CD4-positive, alpha-beta T cell treated with Interleukin-12 subunit alpha and Interleukin-12 subunit beta, for 1 hour (primary cell): ENCODE measurements around the gene CNFN.

Experiments used
- DNase-seq: peaks from one replicate; pipeline ENCODE4 v3.0.0-alpha.2; 2020

Gene CNFN, protein sequence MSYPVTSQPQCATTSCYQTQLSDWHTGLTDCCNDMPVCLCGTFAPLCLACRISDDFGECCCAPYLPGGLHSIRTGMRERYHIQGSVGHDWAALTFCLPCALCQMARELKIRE

DNA sequence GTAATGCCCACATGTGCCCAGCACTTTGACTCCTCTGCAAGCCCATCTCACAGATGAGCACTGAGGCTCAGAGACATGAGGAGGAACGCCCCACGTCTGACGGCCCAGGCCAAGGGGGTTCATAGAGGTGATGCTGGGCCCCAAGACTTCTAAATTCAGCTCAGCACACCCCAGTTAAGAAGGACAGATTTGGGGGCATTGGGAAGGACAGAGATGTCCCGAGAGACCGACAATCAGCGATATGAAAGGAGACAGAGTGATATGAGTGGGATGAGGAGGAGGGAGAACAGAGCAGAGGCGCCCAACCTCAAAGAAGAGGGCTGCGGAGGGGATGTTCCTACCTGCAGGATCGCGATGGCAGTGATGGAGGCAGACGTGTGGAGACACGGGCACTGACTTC, at the start of gene CNFN:
CNFN (minus strand) TSS at position 399 of the 400 bp plus-strand sequence. CDS start 1,260 bp downstream, outside the sequence.
- DNase-seq, result no peak

DNA sequence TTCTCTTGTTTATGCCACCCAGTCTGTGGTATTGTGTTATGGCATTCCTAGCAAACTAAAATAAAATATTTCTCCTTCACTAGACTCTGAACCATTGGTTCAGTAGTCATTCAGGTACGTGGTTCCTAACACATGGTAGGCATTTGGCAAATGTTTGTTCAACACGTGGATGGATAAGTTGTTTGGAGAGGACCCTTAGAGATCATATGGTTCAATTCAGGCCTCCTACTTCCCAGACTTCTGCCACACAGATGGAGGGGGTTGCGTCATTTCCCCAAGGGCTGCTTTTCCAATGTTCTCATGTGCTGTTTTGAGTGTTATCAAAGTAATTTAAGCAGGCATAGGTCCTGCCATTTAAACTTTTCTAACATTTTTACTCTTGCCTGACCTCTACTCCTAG, 45.9 kb upstream of the CNFN start:
- no peak for DNase-seq

DNA sequence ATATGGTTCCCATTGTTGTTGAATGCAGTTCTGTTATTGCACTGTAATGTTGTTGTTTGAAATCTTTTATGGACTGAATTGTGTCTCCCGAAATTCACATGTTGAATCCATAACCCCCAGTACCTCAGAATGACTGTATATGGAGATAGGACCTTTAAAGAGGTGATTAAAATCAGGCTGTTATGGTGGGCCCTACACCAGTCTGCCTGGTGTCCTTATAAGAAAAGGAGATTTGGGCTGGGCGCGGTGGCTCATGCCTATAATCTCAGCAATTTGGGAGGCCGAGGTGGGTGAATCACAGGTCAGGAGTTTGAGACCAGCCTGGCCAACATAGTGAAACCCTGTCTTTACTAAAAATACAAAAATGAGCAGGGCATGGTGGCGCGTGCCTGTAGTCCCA, 45.2 kb upstream of the CNFN start:
- no peak for DNase-seq

DNA sequence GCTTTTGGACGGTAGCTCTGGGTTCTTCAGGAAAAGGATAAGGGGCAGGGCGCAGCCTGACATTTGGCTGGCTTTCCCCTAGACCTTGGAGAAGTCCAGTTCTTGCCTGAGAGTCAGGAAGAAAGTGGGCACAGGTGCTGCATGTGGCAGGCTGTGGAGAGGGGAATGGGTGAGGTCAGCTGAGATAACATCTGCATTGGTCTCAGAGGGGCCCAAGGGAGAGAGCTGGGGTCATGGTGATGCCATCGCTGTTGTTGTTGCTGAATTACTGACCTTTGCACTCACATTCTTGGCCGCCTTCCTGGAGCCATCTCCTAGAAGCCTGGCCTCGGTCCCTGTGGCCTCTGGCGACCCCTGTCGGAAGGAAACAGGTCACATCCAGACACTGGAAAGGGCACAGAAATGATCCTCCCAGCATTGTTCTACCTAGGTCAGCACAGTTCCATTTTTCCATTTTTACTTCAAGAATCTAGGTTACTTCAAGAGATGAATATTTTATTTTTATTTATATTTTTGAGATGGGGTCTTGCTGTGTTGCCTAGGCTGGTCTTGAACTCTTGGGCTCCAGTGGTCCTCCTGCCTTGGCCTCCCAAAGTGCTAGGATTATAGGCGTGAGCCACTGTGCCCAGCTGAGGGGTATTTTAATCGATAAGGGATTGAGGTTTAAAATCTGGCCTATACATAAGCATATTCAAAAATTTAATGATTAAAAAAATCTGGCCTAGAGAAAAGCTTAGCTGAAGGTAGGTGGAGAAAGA, 43.6 kb upstream of the CNFN start:
- peak; percentile 71 for DNase-seq

DNA sequence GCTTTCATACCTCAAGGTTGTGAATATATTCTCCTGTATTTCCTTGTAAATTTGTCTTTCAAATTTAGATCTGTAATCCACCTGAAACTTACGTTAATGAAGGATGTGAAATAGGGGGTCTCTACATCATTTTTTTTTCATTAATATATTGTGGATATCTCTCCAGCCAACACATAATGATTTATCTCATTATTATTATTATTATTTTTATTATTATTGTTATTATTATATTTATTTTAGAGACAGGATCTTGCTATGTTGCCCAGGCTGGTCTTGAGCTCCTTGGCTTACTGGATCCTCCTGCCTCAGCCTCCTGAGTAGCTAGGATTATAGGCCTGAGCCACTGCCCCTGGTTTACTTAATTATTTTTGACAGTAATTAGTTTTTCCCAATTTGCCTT, 41.4 kb upstream of the CNFN start:
- DNase-seq, result no peak

DNA sequence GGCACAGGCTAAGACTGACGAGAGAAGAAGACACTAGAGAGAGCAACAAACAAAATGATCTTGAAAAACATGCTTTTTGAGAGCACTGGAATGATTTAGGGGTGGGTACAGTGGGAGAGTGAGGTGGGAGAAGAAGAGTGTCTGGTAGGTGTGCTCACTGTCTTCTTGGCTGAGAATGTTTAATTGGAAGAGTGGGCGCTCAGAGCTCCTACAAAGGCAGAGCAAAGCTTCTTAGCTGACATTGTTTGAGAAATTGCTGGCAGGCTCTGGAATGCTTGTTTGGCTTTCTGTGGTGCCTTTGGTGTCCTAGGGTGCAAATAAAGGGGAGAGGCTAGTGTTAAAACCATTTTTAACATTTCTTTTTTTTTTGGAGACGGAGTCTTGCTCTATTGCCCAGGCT, 38.6 kb upstream of the CNFN start:
- no peak for DNase-seq

DNA sequence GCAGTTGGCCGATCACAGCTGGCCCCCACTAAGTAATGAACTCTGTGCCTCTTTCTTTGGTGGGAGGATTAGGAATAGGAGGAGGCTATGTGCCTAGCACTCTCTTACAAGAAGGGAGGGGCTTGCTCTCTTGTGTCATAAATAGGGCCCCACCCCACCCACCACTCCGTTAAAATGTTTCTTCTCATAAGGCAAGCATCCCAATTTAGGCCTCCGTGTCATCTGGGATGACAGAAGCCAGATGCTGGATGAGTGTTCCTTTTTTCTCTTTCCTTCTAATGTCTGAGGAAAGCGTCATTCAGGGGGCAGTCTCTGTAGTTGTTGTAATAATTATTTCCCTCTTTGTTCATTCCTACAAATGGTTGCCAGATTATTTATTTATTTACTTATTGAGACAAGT, 37.2 kb upstream of the CNFN start, which contains the start of gene LIPE:
LIPE (minus strand) TSS at position 76 of the 400 bp plus-strand sequence. CDS start 239 bp downstream, outside the sequence.
- DNase-seq, result no peak

DNA sequence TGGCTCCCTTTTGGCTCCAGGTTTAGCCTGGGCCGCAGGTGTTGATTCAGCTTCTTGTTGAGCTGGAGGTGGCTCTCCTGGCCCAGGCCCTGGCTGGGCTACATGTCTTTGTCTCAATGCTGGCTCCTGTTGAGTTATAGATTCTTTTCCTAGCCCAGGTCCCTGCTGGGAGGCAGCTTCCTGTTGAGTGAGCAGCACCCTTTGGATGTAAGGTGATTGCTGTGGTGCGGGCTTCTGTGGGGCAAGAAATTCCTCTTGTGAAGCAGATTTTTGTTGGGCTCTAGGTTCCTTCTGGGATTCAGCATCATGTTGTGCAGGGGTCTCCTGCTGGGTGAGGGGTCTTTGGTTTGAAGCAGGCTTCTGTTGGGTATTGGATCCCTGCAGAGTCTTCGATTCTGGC, 36.5 kb upstream of the CNFN start:
- DNase-seq, result no peak

DNA sequence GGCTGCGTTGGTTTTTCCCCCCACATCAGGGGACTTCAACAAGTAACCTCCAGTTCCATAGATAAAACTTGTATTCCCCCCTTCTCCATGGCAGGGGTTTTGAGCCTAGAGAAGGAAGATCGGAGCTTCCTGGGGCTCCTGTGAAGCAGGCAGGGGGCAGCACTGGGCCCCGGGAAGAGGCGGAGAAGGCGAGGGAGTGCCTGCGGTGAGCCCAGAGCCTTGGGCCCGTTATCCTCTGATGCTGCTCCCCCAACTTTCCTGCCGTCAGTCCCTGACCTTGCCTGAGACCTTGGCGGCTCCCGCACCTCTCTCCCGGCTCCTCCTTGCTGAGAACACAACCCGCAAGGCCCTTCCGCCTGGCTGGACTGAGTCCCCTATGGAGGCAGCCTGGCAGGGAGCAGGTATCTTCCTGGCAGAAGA, 34.6 kb upstream of the CNFN start:
- DNase-seq, result no peak

DNA sequence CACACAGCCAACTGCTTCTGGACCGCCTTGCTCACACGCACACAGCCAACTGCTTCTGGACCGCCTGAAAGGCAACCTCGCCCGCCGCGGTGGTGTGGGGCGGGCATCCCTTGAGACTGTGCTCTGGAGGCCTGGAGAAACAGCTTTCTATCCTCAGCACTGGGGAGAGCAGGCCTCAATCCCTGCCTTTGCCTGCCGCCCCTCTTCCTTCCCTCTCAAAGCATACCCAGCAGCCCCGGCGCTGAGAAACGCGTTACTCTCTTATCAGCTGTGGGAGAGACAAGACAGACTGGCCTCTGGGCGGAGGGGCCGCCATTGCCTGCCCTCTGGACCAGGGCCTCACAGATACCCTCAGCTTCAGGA, 34.2 kb upstream of the CNFN start:
- DNase-seq, result no peak

DNA sequence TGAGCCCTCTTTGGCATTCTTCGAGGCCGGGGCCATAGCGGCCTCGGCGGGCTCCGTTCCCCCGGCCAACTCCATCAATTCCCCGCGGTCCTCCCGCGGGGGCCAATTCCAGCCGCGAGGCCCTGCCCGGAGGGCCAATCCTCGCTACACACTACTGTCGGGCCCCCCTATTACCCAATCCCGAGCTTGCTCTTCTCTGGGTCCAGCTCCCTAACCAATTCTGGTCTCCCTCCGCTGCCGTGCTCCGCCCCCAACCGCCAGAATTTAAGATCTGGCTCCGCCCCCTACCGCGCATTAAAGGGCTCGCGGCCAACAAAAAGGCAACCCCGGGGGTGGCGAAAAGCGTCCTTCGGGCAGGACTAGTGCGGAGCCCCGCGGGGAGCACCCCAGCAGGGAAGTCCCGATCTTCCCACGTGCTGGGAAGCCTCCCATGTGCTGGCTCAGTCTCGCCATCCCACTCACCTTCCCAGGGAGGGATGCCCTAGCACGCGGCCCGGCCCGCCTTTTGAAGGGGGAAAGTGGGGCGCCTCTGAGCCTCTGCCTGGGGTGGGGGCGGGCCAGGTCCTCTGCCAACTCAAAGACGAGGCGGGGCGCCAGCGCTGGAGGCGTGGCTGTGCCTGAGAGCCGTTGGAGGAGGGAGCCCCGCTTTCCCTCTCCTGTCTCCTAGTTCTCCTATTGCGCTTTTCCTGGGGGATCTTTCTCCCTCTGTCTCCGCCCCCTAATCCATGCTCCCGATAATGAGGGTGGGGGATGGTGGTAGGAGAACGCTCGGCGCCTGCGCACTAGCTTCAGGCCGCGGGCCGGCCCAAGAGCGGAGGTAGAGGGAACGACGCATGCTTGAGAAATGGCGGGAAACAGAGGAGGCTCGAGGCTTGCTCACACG, 33.6 kb upstream of the CNFN start:
- peak; percentile 95 for DNase-seq

DNA sequence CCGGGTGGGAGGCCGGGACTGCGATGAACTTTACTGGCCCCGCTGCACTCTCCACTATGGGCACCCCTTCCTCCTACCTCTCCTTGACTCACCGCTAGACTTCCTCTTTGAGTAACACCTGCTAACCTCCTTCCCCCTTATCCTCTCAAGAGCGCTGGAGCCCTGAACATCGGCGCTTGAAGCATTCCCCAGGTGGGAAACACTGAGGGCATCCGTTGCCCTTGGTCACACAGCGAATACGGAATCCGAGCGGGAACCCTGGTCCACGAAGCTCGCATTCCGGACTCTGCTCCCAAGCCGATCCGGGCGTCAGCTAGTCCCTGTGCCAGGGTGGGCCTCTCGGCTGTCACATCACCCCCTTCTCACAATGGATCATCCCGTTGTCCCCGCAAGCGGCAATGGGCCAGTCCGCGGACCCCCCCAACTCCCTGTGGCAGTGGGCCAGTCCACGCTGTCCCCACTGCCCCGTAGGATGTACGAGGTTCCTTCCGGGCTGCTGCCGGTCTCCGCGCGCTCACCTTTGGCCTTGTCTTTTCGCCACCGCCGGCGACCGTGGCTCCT, 32.9 kb upstream of the CNFN start:
- DNase-seq, result peak; percentile 68

DNA sequence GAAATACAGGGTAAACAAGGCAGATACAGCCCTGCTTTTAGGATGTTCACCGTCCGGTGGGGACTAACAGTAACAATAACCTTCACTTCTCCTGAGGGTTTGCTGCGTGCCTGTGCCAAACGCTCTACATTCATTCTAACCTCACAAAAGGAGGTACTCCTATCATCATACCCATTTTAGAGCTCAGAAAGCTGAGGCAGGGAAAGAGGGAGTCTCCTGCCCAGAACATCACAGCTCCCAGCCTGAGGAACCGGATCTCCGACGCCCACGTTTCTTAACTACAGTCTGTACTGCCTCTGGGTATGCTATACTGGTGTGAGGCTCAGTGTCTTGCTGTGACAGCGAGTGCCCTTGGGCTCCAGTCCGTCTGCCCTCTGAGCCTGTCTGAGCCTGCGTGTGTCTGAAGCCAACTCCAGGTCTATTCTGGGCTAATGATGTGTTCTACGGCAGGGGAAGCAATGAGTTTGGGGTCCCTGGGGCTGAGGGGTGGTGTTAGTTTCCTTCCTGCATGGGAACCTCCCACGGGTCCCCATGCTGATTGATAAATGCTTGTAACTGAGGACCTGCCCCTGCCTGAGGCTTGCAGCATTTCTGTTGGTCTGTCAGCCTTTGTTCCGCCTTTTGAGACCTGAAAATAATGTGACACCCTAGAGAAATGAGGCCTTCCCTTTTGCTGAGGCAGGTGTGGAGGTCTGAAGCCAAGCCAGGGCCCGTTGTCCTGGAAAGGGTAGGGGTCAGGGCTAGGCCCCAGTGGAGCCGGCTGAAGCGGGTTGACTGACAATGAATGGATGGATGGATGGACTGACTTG, 32.2 kb upstream of the CNFN start:
- DNase-seq, result no peak

DNA sequence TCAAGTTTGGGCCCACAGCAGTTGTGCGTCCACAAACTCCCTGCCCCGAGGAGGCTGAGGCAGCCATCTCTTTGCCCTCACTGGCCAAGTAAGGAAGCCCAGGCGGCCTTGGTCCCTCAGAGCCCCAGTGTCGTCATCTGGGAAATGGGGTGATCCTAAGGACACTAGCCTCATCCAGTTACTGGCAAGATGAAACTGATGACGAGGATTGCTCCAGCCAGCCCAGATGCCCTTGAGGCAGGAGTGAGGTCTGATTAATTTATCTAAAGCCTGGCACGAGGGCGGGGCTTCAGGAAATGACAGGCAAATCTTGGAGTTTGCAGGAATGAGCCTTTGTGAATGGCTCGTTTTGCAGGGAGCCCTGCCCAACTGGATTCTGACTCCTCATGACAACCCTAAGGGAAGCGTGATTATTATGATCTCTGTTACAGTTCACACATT, 31.5 kb upstream of the CNFN start:
- DNase-seq, result no peak

DNA sequence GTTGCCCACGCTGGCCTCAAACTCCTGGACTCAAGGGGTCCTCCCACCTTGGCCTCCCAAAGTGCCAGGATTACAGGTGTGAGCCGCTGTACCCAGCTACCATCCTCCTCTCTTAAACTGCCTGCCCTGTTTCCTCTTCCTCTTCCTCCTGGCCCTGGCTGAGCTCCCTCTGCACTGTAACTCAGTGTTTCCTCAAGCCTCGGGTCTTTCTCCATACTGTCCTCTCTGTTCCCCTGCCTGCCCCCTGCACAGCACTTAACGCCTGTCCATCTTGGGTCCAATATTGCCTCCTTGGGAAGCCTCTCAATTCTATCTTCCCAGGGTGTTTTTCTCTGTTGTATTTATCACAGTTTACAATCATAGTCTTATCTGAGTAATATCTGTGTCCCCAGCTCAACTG, 31.0 kb upstream of the CNFN start:
- no peak for DNase-seq

DNA sequence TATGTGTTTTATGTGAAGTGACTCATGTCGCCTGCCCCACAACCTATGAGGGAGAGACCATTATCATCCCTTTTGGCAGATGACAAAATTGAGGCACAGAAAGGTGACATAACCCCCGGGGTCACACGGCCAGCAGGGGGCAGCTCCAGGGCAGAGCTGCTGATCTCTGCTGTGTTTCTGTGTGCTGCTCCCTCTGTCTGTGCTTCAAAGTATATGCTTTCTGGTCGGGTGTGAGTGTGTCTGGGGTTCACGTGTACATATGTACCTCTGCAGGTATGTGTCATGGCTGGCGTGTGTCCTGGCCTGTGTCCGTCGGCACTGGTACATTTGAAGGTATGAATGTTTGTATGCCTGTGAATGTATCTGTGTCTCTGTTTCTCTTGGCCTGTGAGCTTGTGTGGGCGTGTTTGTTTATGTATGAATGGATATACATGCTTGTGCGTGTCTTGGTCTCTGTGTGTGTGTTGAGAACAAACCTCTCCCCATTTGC, 30.0 kb upstream of the CNFN start:
- DNase-seq, result peak; percentile 84

DNA sequence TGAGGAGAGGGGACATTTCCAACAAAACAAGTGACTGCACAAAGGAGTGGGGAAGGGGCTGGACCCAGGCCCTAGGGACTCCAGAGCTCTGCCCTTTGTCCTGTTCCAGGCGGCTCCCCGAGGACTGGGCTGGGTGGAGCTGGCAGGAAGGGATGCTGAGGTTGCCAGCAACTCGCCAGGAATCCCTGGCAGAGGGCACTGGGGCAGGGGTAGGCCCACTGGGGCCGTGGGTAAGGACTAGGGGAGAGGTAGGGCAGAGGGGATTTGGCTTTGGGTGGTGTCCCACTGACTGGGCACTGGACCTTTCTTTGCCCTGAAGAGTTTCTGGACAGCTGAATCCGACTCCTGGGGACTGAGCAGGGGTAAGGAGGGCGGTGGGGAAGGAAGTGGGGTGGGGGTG, 29.2 kb upstream of the CNFN start:
- no peak for DNase-seq

DNA sequence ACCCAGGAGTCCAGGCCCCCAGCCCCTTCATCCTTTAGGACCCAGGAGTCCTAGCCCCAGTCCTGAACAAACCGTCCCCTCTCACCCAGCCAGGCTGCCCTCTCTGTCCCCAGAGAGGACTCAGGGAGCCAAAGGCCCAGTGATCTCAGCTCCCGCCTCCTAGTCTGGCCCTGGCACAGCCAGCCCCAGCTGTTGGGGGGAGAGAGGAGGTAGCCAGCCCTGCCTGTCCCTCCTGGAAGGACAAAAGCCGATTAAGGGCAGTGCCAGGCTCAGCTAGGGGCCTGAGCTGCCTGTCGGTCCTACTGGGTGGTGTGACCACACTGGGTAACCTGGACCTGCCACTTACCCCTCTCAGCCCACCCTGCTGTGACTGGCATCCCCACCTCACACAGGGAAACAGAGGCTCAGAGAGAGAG, 22.6 kb upstream of the CNFN start:
- no peak for DNase-seq

DNA sequence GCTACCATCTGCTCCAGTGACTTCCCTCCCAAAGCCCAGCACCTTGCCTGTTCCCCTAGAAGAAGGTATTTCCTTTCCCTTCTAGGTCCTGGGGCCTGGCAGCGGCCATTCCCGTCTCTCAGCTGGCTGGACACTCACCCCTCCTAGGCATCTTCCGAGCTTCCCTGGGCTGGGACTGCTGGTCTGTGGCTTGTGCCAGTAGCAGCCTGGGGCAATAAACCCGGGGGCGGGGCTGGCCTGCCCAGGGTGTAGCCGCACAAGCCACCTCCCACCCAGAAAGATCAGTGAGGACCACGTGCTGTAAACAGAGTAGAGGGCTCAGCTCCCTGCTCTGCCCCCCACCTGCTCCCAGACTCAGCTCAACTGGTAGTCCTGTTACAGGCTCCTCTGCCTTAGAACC, 22.1 kb upstream of the CNFN start:
- no peak for DNase-seq

DNA sequence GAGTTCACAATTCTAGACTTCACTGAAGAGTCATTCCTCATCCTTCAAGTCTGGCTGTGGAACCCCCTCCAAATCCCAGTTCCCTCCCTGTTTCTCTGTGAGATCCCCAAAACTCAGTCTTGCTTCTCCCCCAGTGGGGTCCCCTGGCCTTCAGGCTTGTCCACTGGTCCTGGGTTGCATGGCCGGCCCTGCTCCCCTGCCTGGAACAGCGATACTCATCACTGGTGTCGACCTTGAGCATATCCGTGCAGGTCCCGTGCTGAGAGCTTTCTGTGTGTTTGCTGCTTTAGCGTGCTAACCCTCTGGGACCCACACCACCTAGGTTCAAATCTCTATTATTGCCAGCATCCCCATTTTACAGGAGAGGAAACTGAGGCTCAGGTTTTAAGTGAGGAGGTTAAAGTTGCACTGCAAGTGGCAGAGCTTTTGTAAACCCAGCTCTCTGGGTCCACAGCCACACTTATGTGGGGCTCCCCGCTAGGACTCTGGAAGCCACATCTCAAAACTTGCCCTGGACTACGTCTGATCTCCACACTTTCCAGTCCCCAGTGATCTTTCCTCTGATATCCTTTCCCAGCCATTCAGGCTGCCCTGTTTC, 21.6 kb upstream of the CNFN start:
- no peak for DNase-seq

DNA sequence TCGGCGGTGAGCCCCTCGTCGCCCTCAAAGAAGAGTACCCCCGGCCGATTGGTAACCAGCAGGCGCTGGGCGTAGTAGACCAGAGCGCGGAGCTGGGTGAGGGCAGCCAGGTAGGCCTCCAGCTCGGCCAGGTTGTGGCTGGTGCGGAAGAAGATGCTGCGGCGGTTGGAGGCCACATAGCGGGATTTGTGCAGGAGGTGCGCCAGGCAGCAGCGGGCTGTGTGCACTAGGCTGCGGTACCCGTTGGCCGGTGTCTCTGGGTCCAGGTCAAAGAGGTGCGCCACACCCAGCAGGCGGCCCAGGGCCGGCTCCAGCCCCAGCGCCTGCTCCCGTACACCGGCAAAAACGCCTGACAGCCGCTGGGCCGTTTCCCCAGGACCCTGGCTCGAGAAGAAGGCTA, 20.3 kb upstream of the CNFN start:
- DNase-seq, result no peak

DNA sequence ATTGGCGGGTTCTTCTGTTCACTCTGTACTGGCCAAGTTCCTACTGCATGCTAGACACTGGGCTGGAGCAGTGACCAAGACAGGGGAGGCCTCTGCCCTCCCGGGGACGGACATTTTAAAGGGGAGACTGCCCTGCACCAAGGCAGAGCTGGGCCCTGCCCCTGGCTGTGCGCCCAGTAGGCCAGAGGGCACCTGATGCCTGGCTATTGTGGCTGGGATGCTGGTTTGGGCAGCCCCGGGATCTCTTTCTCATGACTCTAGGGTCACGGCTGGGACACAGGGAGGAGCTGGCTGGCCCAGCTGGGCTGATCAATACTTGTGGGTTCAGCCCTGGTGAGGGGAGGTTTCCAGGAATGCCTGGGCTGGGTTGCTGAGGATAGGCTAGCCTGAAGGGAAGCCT, 19.4 kb upstream of the CNFN start:
- DNase-seq, result no peak
